Thyroid gland (tissue), 4 donors: ENCODE data around the gene FIG4.

Experiments
- POLR2A ChIP-seq, 2 donors: fragments of 450-650 bp; IDR thresholded peaks; one replicate each; pipeline ENCODE4 v1.6.1; 2017; ENCODE audit warnings: antibody characterized with exemption in 2 of 2, mild to moderate bottlenecking in 2 of 2, moderate library complexity in 1 of 2
- TF ChIP-seq, protein P1 (sequence below), 6 experiments: fragments of 200-600 bp in 3 of 6; fragments of 450-650 bp in 3 of 6; sonication (generic) in 3 of 6; IDR thresholded peaks; one replicate each; pipeline ENCODE4 v1.5.1; 2016 to 2019; ENCODE audit warnings: antibody characterized with exemption in 6 of 6, mild to moderate bottlenecking in 2 of 6, inconsistent platforms in 1 of 6, moderate library complexity in 1 of 6

DNA sequence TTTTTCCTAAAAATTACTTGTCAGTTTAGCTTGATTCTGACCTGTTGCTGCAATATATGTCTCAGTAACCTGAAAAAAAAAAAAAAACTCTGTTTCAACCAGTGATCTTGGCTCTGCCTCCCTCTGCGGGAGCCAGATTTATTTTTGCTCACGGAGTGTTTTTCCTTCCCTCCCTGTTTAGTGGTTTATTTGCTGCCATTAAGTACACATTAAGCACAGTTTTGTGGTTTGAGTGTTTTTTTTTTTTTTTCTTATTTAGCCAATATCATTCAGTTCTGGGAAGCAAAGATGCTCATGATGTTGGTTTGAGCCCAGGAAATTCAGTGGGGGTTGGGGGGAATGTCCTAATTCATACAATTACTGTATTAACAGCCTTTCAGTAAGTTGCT lies 176.9 kb downstream of the FIG4 start:
- TF ChIP-seq, protein P1, sequence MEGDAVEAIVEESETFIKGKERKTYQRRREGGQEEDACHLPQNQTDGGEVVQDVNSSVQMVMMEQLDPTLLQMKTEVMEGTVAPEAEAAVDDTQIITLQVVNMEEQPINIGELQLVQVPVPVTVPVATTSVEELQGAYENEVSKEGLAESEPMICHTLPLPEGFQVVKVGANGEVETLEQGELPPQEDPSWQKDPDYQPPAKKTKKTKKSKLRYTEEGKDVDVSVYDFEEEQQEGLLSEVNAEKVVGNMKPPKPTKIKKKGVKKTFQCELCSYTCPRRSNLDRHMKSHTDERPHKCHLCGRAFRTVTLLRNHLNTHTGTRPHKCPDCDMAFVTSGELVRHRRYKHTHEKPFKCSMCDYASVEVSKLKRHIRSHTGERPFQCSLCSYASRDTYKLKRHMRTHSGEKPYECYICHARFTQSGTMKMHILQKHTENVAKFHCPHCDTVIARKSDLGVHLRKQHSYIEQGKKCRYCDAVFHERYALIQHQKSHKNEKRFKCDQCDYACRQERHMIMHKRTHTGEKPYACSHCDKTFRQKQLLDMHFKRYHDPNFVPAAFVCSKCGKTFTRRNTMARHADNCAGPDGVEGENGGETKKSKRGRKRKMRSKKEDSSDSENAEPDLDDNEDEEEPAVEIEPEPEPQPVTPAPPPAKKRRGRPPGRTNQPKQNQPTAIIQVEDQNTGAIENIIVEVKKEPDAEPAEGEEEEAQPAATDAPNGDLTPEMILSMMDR (IDR thresholded peaks at IDR 0.05) = no peak
- no peak for TF ChIP-seq POLR2A (IDR thresholded peaks at IDR 0.05)
